ENCODE data around the gene CFAP65. TPM values are rescaled to one million over a fixed set of nuclear protein-coding genes. Genes with fewer than 3 reads are reported as not detected.

Gene CFAP65
- total RNA-seq, 6 donors from 2014 or later = 0.26 to 18.7 (median 10.7) TPM

- 3 to 7% methylated on average over 16 to 37 of the region's 46 CpGs for WGBS, 2 donors
- Histone ChIP-seq H3K4me1 (peaks cover 41 to 53% (median 46%) of the 10 kb centered on the region in 4 donors), H3K36me3 (no peaks in the 10 kb centered on the region), H3K9me3 (no peaks in the 10 kb centered on the region), H3K27ac (no peak overlapping the region), H3K4me3 (peak overlapping the region in 3 of 4 donors; percentile 9 to 28 (median 15)), H3K27me3 (peaks cover 3 to 76% (median 51%) of the 10 kb centered on the region in 4 donors)
- no peak for TF ChIP-seq POLR2AphosphoS5 (IDR thresholded peaks at IDR 0.05)
- no peak for TF ChIP-seq EP300 (IDR thresholded peaks at IDR 0.05)
- TF ChIP-seq CTCF (IDR thresholded peaks at IDR 0.05) = no peak
- TF ChIP-seq POLR2A (IDR thresholded peaks at IDR 0.05) = no peak
- ATAC-seq (ENCODE audit: low FRiP score in 2 of 2) = no peak
- peak in 1 of 2 donors; percentile 88 for DNase-seq
These were observed 59.9 kb downstream of the CFAP65 start for GRCh38 chr2:218981390-218981880.

DNA sequence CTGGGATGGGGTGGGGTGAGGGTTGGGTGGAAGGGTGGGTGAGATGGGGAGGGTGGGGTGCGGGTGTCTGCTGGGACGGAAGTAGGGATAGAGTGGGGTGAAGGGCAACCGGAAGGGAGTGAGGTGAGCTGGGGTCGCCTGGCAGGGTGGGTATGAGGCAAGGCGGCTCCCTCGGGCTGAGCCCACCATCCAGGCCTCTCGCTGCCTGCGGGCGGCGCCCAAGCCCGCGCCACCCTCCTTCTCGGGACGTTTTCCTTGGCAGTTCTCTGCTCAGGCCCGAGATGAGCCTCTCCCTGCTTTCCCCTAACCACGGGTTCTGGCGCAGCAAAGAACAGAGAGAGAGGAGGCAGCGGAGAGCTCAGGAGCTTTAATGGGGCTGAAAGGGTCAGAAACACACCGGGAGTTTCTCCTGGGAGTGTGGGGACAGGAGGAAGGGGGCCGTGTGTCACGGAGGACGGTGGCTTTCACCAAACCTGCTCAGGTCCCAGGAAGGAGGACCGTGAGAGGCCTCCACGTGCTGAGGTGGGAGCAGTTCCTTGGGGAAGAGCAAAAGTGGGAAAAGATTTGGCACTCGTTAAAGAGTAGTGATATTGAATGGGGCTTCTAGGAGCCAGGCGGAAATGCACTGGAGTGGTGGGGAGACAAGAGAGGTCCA, 60.5 kb downstream of the CFAP65 start:
- H3K9me3 ChIP-seq = no peaks in the 10 kb centered on the region
- H3K27me3 ChIP-seq = peaks cover 3 to 70% (median 49%) of the 10 kb centered on the region in 4 donors
- no peaks in the 10 kb centered on the region for H3K36me3 ChIP-seq
- H3K4me1 ChIP-seq = peaks cover 41 to 53% (median 46%) of the 10 kb centered on the region in 4 donors
- peak overlapping the region in 1 of 4 donors; percentile 9 for H3K4me3 ChIP-seq
- 4 to 6% methylated on average over 24 to 25 of the region's 26 CpGs for WGBS, 2 donors
- TF ChIP-seq POLR2AphosphoS5 (IDR thresholded peaks at IDR 0.05) (no peak), CTCF (IDR thresholded peaks at IDR 0.05) (no peak), POLR2A (IDR thresholded peaks at IDR 0.05) (no peak), EP300 (IDR thresholded peaks at IDR 0.05) (no peak)
- no peak for ATAC-seq (ENCODE audit: low FRiP score in 2 of 2)
- no peak overlapping the region for H3K27ac ChIP-seq
- DNase-seq = peak in 1 of 2 donors; percentile 75

- peak; percentile 88 to 91 for ATAC-seq (ENCODE audit: low FRiP score in 2 of 2)
- Histone ChIP-seq H3K4me3 (peak overlapping the region in 2 of 4 donors; percentile 13 to 17), H3K36me3 (no peaks in the 10 kb centered on the region), H3K9me3 (no peaks in the 10 kb centered on the region), H3K4me1 (peaks cover 35 to 47% (median 40%) of the 10 kb centered on the region in 4 donors), H3K27ac (no peak overlapping the region), H3K27me3 (peaks cover 3 to 62% (median 41%) of the 10 kb centered on the region in 4 donors)
- no peak for TF ChIP-seq EP300 (IDR thresholded peaks at IDR 0.05)
- no peak for TF ChIP-seq POLR2AphosphoS5 (IDR thresholded peaks at IDR 0.05)
- TF ChIP-seq CTCF (IDR thresholded peaks at IDR 0.05) = peak; percentile 79 to 93 (median 88)
- TF ChIP-seq POLR2A (IDR thresholded peaks at IDR 0.05) = no peak
- 2% methylated on average over 29 to 32 of the region's 39 CpGs for WGBS, 2 donors
- DNase-seq = peak; percentile 76 to 95
These were observed 61.2 kb downstream of the CFAP65 start for GRCh38 chr2:218979846-218980734.

- 68% methylated on average over 4 of the region's 4 CpGs for WGBS, 2 donors
- Histone ChIP-seq H3K27ac (no peak overlapping the region), H3K27me3 (peaks cover 0 to 16% (median 2%) of the 10 kb centered on the region in 4 donors), H3K36me3 (no peaks in the 10 kb centered on the region), H3K4me1 (peaks cover 5 to 6% (median 6%) of the 10 kb centered on the region in 4 donors), H3K4me3 (no peak overlapping the region), H3K9me3 (no peaks in the 10 kb centered on the region)
- DNase-seq (no peak), ATAC-seq (ENCODE audit: low FRiP score in 2 of 2) (no peak)
- TF ChIP-seq POLR2AphosphoS5 (IDR thresholded peaks at IDR 0.05) (no peak), POLR2A (IDR thresholded peaks at IDR 0.05) (no peak), EP300 (IDR thresholded peaks at IDR 0.05) (no peak), CTCF (IDR thresholded peaks at IDR 0.05) (no peak)
These were observed 66.1 kb downstream of the CFAP65 start for GRCh38 chr2:218975060-218975777.

Measured in upper lobe of left lung (tissue), 6 donors.